NCI-H1092 treated with DMSO at 0.1 percent for 48 hours (cell line): ENCODE results near the gene KCNB1.

Experiments used
- DNase-seq: peaks from one replicate; lab custom pipeline; 2025; lab: John Stamatoyannopoulos, UW

The KCNB1 gene

GRCh38 chr20:49469060-49469459 is 13.4 kb downstream of the KCNB1 start:
- no peak for DNase-seq

- no peak for DNase-seq
These were observed 14.1 kb downstream of the KCNB1 start for GRCh38 chr20:49468412-49468811.

- no peak for DNase-seq
These were observed 16.2 kb downstream of the KCNB1 start for GRCh38 chr20:49466114-49466912.

- no peak for DNase-seq
These were observed 17.9 kb downstream of the KCNB1 start for GRCh38 chr20:49464556-49464955.

GRCh38 chr20:49462626-49463025 is 19.8 kb downstream of the KCNB1 start:
- no peak for DNase-seq

- no peak for DNase-seq
These were observed 20.4 kb downstream of the KCNB1 start for GRCh38 chr20:49461894-49462620.

- no peak for DNase-seq
These were observed 21.6 kb downstream of the KCNB1 start for GRCh38 chr20:49460916-49461315.

GRCh38 chr20:49460131-49460530 is 22.3 kb downstream of the KCNB1 start:
- DNase-seq: no peak

GRCh38 chr20:49459684-49460083 is 22.8 kb downstream of the KCNB1 start:
- no peak for DNase-seq

GRCh38 chr20:49457444-49457843 is 25.0 kb downstream of the KCNB1 start:
- no peak for DNase-seq

GRCh38 chr20:49456646-49457045 is 25.8 kb downstream of the KCNB1 start:
- no peak for DNase-seq

- DNase-seq: no peak
These were observed 26.8 kb downstream of the KCNB1 start for GRCh38 chr20:49455691-49456090.

- DNase-seq: peak; percentile 55
These were observed 30.4 kb downstream of the KCNB1 start for GRCh38 chr20:49452011-49452482.

- peak; percentile 67 for DNase-seq
These were observed 32.2 kb downstream of the KCNB1 start for GRCh38 chr20:49450281-49450721.

GRCh38 chr20:49448917-49449316 is 33.6 kb downstream of the KCNB1 start:
- DNase-seq: no peak

- no peak for DNase-seq
These were observed 34.3 kb downstream of the KCNB1 start for GRCh38 chr20:49447946-49448809.

GRCh38 chr20:49447364-49447763 is 35.1 kb downstream of the KCNB1 start:
- DNase-seq: no peak

GRCh38 chr20:49446808-49447207 is 35.7 kb downstream of the KCNB1 start:
- DNase-seq: no peak

GRCh38 chr20:49446080-49446479 is 36.4 kb downstream of the KCNB1 start:
- no peak for DNase-seq

GRCh38 chr20:49445176-49445575 is 37.3 kb downstream of the KCNB1 start:
- DNase-seq: no peak

GRCh38 chr20:49444553-49444990 is 37.9 kb downstream of the KCNB1 start:
- no peak for DNase-seq

GRCh38 chr20:49437057-49437456 is 45.4 kb downstream of the KCNB1 start:
- no peak for DNase-seq
